ENCODE measurements around the gene ADAMTS15. TPM values are rescaled to one million over a fixed set of nuclear protein-coding genes. Genes with fewer than 3 reads are reported as not detected.

Gene ADAMTS15
- total RNA-seq, 2 experiments from 2014 or later: not detected

DNA sequence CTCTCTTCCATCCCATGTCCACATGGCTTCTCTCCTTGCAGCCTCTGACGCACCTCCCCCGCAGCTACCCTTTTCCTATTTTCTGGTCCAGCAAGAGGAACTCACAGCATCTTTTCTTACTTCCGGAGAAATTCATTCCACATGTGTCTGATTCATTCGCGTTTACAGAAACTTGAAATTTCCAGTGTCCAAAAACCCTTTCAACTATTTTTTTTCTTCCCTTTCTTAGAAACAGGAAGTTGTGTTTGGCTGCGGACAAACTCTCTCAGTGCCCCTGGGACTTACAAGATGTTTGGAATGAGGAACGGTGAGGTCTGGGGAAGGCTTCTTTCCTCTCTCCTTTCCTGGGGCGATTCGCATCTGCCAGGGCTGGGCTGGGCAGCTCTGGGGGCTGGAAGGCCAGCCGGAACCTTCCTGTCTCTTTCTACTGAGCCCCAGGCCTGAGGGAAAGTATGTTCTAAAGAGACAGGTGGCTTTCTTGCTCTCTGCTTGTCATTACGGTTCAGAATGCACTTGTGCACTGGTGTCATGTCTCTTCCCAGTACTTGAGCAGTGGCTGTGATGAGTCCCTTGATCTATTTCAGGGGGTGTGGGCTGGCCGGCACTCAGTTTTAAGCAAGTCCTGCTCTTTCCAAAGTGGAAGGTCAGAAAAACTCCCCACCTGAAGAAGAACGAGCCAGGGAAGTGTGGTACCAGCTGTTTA is 47.5 kb upstream of the ADAMTS15 start:
- H3K4me2 ChIP-seq (ENCODE audit: low read length): no peak overlapping the region
- BruUV-seq (replicated peaks): no TSS peak
- no peaks in the 10 kb centered on the region for H3K4me1 ChIP-seq (ENCODE audit: insufficient read depth, low read length, poor library complexity, severe bottlenecking)
- no peak for DNase-seq (ENCODE audit: low spot score)
- H4K20me1 ChIP-seq (ENCODE audit: insufficient read depth, low read length): no peaks in the 10 kb centered on the region
- no peaks in the 10 kb centered on the region for H3K79me2 ChIP-seq (ENCODE audit: insufficient read depth, low read depth, low read length)
- ChIA-PET POLR2A (no interaction called here), CTCF (ENCODE audit: unreplicated experiment) (no interaction called here)
- no peak overlapping the region for H2AFZ ChIP-seq (ENCODE audit: low read length)
- H3K4me3 ChIP-seq (ENCODE audit: low read depth, low read length, poor library complexity, severe bottlenecking): no peak overlapping the region
- no peaks in the 10 kb centered on the region for H3K9me2 ChIP-seq (ENCODE audit: insufficient read depth, low read length)
- no peaks in the 10 kb centered on the region for H3K36me3 ChIP-seq (ENCODE audit: insufficient read depth, low read length)
- no peaks in the 10 kb centered on the region for H3K9me3 ChIP-seq (ENCODE audit: low read length)
- H3K27ac ChIP-seq (ENCODE audit: low read depth, low read length, poor library complexity, severe bottlenecking): no peak overlapping the region
- intact Hi-C loops (cut with micrococcal nuclease; ENCODE audit: unreplicated experiment): no loop called here
- TF ChIP-seq, protein P1, sequence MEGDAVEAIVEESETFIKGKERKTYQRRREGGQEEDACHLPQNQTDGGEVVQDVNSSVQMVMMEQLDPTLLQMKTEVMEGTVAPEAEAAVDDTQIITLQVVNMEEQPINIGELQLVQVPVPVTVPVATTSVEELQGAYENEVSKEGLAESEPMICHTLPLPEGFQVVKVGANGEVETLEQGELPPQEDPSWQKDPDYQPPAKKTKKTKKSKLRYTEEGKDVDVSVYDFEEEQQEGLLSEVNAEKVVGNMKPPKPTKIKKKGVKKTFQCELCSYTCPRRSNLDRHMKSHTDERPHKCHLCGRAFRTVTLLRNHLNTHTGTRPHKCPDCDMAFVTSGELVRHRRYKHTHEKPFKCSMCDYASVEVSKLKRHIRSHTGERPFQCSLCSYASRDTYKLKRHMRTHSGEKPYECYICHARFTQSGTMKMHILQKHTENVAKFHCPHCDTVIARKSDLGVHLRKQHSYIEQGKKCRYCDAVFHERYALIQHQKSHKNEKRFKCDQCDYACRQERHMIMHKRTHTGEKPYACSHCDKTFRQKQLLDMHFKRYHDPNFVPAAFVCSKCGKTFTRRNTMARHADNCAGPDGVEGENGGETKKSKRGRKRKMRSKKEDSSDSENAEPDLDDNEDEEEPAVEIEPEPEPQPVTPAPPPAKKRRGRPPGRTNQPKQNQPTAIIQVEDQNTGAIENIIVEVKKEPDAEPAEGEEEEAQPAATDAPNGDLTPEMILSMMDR (conservative IDR thresholded peaks at IDR 0.05; ENCODE audit: low read length): no peak

DNA sequence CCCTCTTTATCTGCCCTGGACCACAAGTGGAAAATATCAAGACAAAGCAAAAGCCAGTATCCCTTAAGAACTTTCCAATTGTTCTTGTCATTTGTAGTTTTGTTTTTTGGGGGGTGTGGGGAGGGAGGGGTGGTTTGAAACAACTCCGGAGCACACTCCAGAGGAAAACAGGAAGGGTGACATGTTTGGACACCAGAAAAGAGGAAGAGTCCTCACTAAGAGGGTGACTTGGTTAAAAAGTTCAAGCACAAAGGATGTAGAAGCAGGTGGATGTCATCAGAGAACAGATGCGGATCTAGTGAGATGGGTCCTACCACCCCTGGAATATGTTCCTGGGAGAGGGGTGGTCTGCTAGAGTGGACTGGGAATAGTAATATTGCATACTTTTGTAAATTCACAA is 45.9 kb upstream of the ADAMTS15 start:
- CTCF ChIA-PET (ENCODE audit: unreplicated experiment): interaction anchor here (0.6 kb wide), 1 partner anchor 460 kb away, joined by 4 read pairs; no protein-coding TSS in a partner anchor
- intact Hi-C loops (cut with micrococcal nuclease; ENCODE audit: unreplicated experiment): no loop called here
- BruUV-seq (replicated peaks): no TSS peak

DNA sequence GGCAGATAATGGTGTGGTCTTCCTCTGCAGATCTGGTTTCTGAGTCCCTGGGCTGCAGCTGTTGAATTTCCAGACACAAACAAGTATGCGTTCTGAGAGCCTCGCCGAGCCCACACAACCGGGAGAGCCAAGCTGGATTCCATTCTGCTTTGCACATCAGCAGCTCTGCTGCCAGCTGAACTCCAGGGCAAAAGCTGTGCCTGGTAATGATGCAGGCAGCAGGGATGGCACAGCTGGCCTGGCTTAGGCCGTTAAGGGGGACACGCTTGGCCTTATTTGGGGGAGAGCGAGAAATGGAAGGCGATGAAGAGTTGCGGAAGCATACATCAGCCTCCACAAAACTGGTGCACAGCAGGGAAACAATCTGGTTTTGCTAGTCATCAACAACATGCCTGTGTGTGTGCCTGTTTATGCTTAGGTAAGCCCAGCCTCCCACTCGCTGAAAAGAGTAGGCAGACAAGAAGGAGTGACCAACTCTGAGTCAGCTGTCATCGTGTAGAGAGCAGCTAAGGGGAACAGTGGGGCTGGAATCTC is 45.1 kb upstream of the ADAMTS15 start:
- H3K36me3 ChIP-seq (ENCODE audit: insufficient read depth, low read length): no peaks in the 10 kb centered on the region
- H2AFZ ChIP-seq (ENCODE audit: low read length): no peak overlapping the region
- H3K4me2 ChIP-seq (ENCODE audit: low read length): no peak overlapping the region
- H4K20me1 ChIP-seq (ENCODE audit: insufficient read depth, low read length): no peaks in the 10 kb centered on the region
- no peak overlapping the region for H3K27ac ChIP-seq (ENCODE audit: low read depth, low read length, poor library complexity, severe bottlenecking)
- no peaks in the 10 kb centered on the region for H3K9me2 ChIP-seq (ENCODE audit: insufficient read depth, low read length)
- DNase-seq (ENCODE audit: low spot score): no peak
- intact Hi-C loops (cut with micrococcal nuclease; ENCODE audit: unreplicated experiment): no loop called here
- no peaks in the 10 kb centered on the region for H3K9me3 ChIP-seq (ENCODE audit: low read length)
- no peaks in the 10 kb centered on the region for H3K79me2 ChIP-seq (ENCODE audit: insufficient read depth, low read depth, low read length)
- ChIA-PET POLR2A (interaction anchor here (0.5 to 0.7 kb wide), 2 partner anchors 46 to 50 kb away, joined by 3 read pairs; no protein-coding TSS in a partner anchor), CTCF (ENCODE audit: unreplicated experiment) (no interaction called here)
- H3K4me1 ChIP-seq (ENCODE audit: insufficient read depth, low read length, poor library complexity, severe bottlenecking): no peaks in the 10 kb centered on the region
- TF ChIP-seq, protein P1 (conservative IDR thresholded peaks at IDR 0.05; ENCODE audit: low read length): no peak
- no peak for TF ChIP-seq EZH2phosphoT487 (IDR thresholded peaks at IDR 0.05; ENCODE audit: borderline replicate concordance, low read depth, low read length)
- no peak overlapping the region for H3K4me3 ChIP-seq (ENCODE audit: low read depth, low read length, poor library complexity, severe bottlenecking)
- no TSS peak for BruUV-seq (replicated peaks)

More for the DNA sequence above, 45.9 kb upstream of the ADAMTS15 start:
- POLR2A ChIA-PET: no interaction called here
- Histone ChIP-seq H3K4me3 (ENCODE audit: low read depth, low read length, poor library complexity, severe bottlenecking) (no peak overlapping the region), H3K79me2 (ENCODE audit: insufficient read depth, low read depth, low read length) (no peaks in the 10 kb centered on the region), H3K4me1 (ENCODE audit: insufficient read depth, low read length, poor library complexity, severe bottlenecking) (no peaks in the 10 kb centered on the region), H3K36me3 (ENCODE audit: insufficient read depth, low read length) (no peaks in the 10 kb centered on the region), H3K27ac (ENCODE audit: low read depth, low read length, poor library complexity, severe bottlenecking) (no peak overlapping the region), H3K9me2 (ENCODE audit: insufficient read depth, low read length) (no peaks in the 10 kb centered on the region), H2AFZ (ENCODE audit: low read length) (no peak overlapping the region), H3K9me3 (ENCODE audit: low read length) (no peaks in the 10 kb centered on the region), H4K20me1 (ENCODE audit: insufficient read depth, low read length) (no peaks in the 10 kb centered on the region), H3K4me2 (ENCODE audit: low read length) (no peak overlapping the region)
- no peak for TF ChIP-seq EZH2phosphoT487 (IDR thresholded peaks at IDR 0.05; ENCODE audit: borderline replicate concordance, low read depth, low read length)
- TF ChIP-seq, protein P1 (conservative IDR thresholded peaks at IDR 0.05; ENCODE audit: low read length): no peak
- no peak for DNase-seq (ENCODE audit: low spot score)
